CD4-positive, alpha-beta T cell treated with Interleukin-21 for 1 hour (primary cell): ENCODE results near the gene MADCAM1.
"Not testable (repeated sequence)": the region's sequence is repeated elsewhere in the genome, so short reads cannot be mapped to it uniquely, and the experiment has no call there.

Experiments used
- DNase-seq: peaks from one replicate; pipeline ENCODE4 v3.0.0-alpha.2; 2020

The MADCAM1 gene

DNA sequence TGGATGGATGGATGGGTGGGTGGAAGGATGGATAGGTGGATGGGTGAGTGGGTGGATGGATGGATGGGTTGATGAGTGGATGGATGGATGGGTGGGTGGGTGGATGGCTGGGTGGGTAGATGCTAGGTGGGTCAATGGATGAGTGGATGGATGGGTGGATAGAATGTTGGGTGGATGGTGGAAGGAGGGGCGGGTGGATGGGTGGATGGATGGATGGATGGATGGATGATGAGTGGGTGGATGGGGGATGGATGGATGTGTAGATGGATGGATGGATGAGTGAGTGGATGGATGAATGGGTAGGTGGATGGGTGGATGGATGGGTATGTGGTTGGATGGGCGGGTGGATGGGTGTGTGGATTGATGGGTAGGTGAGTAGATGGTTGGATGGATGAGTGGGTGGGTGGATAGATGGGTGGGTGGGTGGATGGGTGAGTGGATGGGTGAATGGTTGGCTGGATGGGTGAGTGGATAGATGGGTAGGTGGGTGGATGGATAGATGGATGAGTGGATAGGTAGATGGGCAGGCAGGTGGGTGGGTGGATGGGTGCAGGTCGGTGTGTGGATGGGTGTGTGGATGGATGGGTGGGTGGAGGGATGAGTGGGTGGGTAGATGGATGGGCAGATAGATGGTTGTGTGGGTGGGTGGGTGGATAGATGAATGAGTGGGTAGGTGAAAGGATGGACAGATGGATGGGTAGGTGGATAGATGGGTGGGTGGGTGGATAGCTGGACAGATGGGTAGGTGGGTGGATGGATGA, 31.1 kb upstream of the MADCAM1 start:
- DNase-seq = no peak

- no peak for DNase-seq
These were observed 28.7 kb upstream of the MADCAM1 start for GRCh38 chr19:467554-467953.

DNA sequence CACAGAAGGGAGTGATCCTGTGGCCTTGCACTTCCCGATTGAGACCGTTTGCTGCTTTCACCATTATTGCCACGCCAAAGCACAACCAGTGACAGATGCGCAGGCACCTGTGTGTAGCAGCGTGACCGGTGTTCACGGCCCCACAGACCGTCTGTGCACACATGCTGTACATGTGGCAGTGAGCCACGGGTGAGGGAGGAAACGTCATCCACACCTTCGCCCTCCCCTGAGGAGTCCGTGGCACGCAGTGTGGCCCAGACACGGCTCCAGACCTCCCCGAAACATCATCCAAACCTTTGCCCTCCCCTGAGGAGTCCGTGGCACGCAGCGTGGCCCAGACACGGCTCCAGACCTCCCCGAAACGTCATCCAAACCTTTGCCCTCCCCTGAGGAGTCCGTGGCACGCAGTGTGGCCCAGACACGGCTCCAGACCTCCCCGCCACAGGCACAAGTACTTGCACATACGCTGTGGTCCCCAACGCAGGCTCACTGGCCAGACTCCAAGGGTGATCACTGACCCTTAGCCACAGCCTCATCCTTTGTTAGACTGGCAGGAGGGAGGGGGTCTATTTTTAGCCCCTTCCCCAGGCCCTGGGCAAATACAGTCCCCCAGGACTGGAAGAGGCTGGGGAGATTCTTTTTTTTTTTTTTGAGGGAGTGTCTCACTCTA, 27.6 kb upstream of the MADCAM1 start:
- no peak for DNase-seq

GRCh38 chr19:469833-470232, 26.5 kb upstream of the MADCAM1 start:
- DNase-seq = no peak

GRCh38 chr19:470701-471100, 25.6 kb upstream of the MADCAM1 start:
- no peak for DNase-seq

DNA sequence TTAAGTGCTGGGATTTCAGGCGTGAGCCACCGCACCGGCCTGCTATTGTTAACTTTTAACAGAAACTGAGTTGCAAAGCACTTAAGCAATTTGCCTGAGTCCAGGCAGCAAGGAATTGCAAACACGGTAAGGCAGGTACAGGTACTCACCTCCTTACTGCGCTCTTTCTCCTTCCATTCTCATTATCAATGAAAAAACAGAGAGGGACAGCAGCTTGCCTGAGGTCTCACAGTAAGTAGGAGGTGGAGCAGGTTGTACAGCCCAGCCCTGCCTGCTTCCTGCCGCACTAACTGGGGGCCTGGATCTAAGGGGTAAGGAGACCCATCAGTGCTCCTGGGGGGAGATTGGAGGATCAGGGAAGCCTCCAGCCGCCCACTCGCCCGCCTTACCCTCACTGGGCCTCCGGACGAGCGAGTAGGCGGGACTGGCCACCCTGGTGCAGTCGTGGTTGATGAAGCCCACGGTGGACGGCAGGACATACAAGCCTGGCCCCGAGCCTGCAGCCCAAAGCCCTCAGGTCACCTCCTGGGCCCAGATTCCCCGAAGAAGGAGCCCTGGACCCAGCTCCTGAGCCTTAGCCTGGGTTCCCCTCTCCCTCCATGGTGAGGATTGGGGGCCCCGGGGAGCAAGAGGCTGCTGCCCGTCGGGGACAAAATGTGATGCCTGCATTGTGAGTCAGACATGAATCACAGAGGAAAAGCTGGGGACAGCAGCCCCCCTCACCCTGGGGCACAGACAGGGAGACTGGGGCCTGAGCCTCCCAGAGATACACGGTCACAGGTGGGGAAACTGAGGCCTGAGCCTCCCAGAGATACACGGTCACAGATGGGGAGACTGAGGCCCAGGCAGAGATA, 24.1 kb upstream of the MADCAM1 start:
- no peak for DNase-seq

DNA sequence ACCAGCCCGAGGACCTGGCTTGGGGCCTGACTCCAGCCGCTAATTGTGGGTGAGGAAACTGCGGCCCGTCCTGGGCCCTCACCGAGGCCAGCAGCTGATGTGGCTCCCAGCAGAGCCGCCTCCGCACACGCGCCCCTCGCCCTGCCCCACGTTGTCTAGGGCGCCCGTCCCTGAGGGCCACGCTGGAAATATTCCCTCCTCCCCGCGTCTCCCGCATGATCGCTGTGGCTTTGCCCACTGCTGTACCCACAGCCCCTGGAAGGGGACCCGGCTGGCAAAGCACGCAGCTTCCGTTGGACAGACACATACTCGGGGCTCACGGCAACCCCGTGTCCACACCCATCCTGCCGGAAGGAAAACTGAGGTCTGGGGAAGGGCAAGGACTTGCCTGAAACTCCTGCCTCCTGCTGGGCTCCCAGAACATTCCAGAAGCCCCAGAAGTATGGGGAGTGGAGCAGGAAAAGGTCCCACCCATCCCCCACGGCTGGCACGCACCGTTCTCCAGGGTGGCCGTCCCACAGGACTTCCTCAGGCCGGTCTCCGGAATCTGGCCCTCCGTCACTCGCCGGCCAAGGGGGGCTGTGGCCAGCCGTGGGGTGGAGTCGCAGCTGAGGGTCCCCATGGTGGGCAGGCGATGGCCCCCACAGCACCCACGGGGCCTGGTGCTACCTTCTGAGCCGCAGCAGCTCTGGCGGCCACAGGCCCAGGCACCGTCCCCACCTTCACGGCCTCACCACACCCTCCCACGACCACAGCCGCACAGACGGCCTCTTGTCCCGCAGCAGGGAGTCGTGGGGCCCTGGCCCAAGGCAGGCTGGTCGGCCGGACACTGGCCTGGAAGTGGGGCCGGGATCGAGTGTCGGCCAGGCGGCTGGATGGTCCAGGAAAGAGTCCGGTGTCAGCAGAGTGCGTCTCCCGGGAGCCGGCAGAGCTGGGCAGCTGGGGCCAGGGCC, 21.9 kb upstream of the MADCAM1 start:
- DNase-seq = no peak

DNA sequence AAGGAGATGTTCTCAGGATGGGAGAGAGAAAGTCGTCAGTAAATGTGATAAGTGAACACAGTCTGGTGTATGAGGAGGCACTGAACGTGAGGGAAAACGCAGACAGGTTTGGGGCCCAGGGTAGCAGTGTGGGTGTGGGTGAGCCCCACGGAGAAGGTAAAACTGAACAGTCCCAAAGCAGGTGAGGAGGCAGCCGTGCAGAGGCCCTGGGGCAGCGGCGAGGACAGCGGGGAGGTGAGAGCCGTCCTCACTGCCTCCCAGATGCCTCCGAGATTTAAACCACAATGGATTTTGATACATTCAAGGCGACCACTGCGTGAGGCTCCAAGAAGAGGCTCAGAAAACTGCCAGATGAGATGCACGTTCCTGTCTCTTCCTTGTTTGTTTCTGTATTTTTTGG, 20.9 kb upstream of the MADCAM1 start:
- DNase-seq = no peak

- DNase-seq = no peak
These were observed 17.9 kb upstream of the MADCAM1 start for GRCh38 chr19:478236-478903.

DNA sequence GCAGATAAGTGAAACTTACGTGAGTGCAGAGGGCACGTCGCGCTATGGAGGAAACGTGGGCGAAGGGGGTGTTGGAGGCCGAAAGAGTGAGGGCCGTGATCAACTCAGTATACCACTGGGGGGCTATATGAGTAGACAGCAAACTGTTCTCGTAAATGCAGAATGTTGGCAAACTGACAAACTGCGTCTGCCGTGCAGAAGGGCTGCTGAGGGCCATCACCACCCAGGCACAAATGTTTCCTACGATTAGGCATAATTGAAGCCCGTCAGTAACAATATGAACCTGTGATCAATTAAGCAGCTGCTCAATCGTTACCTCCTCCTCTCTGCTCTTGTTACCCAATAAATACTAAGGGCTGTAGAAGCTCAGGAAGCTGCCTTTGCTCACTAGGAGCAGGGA, 17.3 kb upstream of the MADCAM1 start:
- DNase-seq = no peak

GRCh38 chr19:480016-480855, 16.1 kb upstream of the MADCAM1 start:
- DNase-seq = peak; percentile 60

DNA sequence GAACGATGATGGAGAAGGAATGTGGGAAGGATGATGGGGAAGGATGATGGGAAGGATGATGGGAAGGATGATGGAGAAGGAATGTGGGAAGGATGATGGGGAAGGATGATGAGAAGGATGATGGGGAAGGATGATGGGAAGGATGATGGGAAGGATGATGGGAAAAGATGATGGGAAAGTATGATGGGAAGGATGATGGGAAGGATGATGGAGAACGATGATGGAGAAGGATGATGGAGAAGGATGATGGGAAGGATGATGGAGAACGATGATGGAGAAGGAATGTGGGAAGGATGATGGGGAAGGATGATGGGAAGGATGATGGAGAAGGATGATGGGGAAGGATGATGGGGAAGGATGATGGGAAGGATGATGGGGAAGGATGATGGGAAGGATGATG, 15.2 kb upstream of the MADCAM1 start:
- DNase-seq = not testable (repeated sequence)

- no peak for DNase-seq
These were observed 13.9 kb upstream of the MADCAM1 start for GRCh38 chr19:482186-483041.

DNA sequence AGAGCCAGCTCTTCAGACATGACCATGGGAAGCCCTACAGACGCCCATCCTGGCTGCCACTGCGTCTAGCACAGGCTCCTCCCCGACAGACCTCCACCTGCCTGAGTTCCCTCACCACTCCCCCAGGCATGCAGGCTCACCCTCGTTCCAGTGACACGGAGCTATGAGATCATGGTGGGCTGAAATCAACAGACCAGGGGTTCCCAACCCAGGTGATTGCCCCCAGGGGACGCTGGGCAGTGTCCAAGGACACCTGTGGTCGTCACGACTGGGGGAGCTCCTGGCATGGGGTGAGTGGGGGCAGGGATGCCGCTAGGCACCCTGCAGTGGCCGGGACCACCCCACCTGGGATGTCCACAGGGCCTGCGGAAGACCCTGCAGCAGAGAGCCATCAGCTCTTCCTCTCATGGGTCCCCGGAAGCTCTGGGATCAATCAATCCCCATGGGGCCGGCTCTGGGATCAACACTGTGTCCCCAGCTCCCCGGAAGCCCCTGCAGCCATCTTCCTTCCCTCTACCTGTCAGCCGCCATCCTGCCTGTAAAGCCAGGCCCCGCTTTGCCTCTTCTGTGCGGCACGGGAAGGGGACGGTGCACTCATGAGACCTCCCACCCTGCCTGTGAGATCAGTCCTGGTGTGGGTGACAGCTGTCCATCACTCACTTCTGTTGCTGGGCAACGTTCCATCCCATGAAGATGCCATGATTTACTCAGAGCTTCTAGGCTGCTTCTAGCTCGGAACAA, 12.8 kb upstream of the MADCAM1 start:
- no peak for DNase-seq

DNA sequence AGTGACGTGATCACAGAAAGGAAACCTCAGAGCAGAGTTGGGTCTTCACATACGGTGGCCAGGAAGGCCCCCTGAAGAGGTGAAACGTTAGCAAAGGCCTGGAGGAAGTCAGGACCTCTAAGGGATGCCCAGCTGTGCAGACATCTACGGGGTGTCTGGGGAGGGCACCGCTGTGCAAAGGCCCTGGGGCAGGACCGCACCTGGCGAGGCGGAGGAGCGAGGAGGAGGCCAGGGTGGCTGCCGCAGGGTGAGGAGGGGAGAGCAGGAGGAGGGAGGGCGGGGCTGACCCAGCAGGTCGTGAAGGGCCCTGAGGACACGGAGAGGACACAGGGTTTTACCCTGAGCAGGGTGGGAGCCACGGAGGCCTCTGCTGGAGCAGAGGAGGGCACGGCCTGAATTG, 11.8 kb upstream of the MADCAM1 start:
- DNase-seq = no peak

- DNase-seq = no peak
These were observed 11.2 kb upstream of the MADCAM1 start for GRCh38 chr19:485077-485476.

DNA sequence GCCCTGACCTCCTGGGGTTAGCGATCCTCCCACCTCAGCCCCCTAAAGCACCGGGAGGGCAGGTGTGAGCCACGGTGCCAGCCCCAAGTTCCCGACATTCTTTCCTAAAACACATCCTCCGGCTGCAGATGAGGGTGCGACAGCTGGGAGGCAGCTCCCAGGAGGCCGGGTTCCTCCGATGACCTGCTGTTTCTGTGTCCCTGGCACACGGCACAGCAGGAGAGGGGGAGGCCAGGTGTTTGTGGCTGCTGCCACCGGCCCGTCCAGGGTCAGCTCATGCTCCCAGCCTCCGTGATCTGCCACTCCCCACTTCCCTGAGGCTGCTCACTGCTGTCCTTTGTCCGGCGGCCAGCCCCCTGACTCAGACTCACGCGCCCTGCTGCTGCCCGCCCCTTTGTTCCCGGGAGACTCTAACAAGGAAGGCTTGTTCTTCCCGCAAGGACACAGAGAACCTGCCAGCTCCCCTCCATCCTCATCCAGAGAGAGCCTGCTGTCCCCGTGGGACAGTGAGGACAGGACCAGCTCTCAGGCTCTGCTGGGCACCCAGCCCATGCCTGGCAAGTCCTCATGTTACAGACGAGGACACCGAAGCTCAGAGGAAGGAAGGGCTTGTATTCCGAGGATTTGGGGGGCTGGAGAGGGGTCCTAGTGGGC, 10.6 kb upstream of the MADCAM1 start:
- no peak for DNase-seq
